GM21786 (cell line): ENCODE data around the gene GPR162.

Experiments
- ATAC-seq: cut with Tn5 transposase; IDR thresholded peaks from one replicate; pipeline ENCODE4 v1.9.1; 2021; ENCODE audit not compliant: unreplicated experiment

Gene GPR162

GRCh38 chr12:6822426-6823135 lies 960 bp downstream of the GPR162 start:
- no peak for ATAC-seq

DNA sequence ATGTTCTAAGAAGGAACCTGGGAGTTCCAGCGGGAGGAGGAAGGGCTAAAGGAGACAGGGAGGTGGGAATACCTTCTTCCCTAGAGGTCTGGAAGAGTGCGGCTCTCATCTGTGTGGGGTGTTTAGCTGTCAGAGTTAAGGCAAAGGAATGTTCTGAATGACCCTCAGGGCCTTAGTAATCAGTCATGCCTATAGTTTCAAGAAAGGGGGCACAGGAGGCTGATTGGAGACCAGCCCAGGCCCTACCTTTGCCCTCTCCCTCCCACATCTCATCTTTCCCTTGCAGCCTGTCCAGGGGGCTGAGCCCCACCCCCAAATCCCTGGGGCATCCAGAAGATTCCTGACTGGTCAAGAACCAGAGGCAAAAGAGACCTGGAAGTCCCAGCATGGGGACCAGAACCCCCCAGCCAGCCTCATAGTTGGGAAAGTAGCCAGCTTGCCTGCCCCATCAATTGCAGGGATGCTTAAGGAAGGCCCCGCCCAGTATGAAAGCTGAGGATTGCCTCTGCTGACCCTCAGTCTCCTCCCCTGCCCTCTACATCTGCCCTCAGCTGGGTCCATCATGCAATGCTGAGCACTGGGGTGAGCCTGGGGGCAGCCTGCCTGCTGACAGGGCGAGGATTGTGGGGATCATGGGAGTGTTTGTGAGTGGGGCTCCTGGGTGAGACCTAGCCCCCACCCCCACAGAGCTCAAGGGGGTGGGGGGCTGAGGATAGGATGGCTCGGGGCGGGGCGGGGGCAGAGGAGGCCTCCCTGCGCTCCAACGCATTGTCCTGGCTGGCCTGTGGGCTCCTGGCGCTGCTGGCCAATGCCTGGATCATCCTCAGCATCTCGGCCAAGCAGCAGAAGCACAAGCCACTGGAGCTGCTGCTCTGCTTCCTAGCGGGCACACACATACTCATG lies 1.8 kb downstream of the GPR162 start:
- ATAC-seq = no peak

DNA sequence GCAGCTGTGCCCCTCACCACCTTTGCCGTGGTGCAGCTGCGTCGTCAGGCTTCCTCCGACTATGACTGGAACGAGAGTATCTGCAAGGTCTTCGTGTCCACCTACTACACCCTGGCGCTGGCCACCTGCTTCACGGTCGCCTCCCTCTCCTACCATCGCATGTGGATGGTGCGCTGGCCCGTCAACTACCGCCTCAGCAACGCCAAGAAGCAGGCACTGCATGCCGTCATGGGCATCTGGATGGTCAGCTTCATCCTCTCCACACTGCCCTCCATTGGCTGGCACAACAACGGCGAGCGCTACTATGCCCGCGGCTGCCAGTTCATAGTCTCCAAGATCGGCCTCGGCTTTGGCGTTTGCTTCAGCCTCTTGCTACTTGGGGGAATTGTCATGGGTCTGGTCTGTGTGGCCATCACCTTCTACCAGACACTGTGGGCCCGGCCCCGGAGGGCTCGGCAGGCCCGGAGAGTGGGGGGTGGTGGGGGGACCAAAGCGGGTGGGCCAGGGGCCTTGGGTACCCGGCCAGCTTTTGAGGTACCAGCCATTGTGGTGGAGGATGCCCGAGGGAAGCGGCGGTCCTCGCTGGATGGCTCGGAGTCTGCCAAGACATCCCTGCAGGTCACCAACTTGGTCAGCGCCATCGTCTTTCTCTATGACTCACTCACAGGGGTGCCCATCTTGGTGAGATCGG lies 2.6 kb downstream of the GPR162 start:
- ATAC-seq = no peak

GRCh38 chr12:6824901-6825381 lies 3.3 kb downstream of the GPR162 start:
- ATAC-seq = no peak

- no peak for ATAC-seq
These were observed 3.9 kb downstream of the GPR162 start for GRCh38 chr12:6825398-6826124.

GRCh38 chr12:6826125-6826733 lies 4.6 kb downstream of the GPR162 start:
- ATAC-seq = no peak

GRCh38 chr12:6826734-6827436 lies 5.3 kb downstream of the GPR162 start:
- no peak for ATAC-seq

GRCh38 chr12:6827437-6827911 lies 5.9 kb downstream of the GPR162 start:
- no peak for ATAC-seq

DNA sequence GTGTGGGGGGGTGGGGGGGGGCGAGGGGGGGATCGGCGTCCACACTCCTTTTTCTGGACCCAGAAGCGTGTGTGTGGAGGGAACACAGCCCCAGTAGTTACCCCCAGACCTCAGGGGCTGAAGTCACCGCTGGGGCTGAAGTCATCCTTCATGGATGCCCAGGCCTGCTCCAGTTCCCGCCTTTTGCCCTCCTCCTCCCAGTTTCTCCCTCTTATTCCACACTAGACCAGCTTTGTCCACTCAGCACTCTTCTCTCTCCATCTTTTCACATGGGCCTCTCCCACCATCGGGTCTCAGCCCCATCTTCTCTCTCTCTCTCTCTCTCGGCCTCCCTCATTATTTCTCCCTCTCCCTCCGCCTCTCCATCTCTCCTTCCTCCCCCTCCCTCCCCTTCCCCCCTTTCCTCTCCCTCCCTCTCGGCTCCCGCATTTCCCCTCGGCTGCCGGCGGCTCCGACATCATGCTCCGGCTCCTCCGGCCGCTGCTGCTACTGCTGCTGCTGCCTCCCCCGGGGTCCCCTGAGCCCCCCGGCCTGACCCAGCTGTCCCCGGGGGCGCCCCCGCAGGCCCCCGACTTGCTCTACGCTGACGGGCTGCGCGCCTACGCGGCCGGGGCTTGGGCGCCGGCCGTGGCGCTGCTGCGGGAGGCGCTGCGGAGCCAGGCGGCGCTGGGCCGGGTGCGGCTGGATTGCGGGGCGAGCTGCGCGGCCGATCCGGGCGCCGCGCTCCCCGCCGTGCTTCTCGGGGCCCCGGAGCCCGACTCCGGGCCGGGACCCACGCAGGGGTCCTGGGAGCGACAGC lies 6.6 kb downstream of the GPR162 start, which contains the start of gene P3H3:
TSS of gene P3H3 (plus strand) at position 426 of the 799 bp plus-strand sequence. CDS start at position 460, 34 bp downstream.
- no peak for ATAC-seq

- no peak for ATAC-seq
These were observed 7.3 kb downstream of the GPR162 start for GRCh38 chr12:6828781-6829535.

DNA sequence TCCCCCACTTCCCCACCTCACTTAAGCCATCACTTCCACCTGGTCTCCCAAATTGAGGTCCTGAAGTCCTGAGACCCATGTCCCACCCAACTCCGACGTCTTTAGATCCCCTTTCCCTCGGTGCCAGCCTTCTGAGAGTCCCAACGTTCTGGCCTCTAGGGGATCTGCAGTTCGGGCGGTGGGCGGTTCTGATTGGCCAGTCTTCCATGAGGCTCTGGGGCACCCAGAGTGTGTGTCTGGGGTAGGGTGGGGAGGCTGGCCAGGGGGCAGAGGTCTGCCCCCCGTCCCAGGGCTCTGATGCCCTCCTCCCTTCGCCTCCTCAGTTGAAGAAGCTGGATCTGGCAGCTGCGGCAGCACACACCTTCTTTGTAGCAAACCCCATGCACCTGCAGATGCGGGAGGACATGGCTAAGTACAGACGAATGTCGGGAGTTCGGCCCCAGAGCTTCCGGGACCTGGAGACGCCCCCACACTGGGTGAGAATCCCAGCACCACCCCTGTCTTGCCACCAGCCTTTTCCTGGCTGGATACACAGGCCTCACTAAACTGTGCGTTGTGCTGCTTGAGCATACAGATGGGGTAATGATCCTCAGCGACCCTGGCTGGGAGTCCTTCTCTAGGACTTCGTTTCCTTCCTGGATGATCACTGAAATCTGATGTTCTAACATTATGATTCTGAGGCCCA lies 8.1 kb downstream of the GPR162 start:
- no peak for ATAC-seq

DNA sequence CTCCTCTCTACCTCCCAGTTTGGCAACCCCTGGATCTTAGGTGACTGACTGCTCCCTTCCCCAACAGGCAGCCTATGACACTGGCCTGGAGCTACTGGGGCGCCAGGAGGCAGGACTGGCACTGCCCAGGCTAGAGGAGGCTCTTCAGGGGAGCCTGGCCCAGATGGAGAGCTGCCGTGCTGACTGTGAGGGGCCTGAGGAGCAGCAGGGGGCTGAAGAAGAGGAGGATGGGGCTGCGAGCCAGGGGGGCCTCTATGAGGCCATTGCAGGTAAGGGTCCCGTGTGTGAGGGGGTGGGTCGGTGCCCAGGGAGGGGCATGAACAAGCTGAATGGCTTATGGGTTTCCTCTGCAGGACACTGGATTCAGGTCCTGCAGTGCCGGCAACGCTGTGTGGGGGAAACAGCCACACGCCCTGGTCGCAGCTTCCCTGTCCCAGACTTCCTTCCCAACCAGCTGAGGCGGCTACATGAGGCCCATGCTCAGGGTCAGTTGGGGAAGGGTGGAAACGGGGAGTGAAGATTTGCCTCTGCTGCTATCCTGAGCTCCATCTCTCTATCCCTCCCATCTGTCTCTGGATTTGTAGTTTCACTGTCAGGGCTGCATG lies 8.8 kb downstream of the GPR162 start:
- ATAC-seq = no peak

GRCh38 chr12:6830999-6831398 lies 9.4 kb downstream of the GPR162 start:
- no peak for ATAC-seq

GRCh38 chr12:6831450-6831995 lies 9.9 kb downstream of the GPR162 start:
- no peak for ATAC-seq

GRCh38 chr12:6832125-6832524 lies 10.5 kb downstream of the GPR162 start:
- no peak for ATAC-seq

- ATAC-seq = no peak
These were observed 11.7 kb downstream of the GPR162 start for GRCh38 chr12:6833189-6833890.
